Liver (tissue), 9 donors: Measurements from ENCODE around the gene UBE2E2. TPM values are rescaled to one million over a fixed set of nuclear protein-coding genes. Genes with fewer than 3 reads are reported as not detected.

Experiments used
- DNase-seq: peaks from one replicate; pipeline ENCODE4 v3.0.0-alpha.2; 2017; ENCODE audit warnings: low spot score
- H3K27ac ChIP-seq, 2 donors: one replicate each; pipeline ENCODE4 v1.7.0; 2013; ENCODE audit warnings: inconsistent platforms in 2 of 2, low read length in 2 of 2, control low read depth in 1 of 2, low read depth in 1 of 2, mild to moderate bottlenecking in 1 of 2
- H3K27me3 ChIP-seq, 4 donors: one replicate each; pipeline versions ENCODE4 v1.6.1 to v1.7.0; 2013; ENCODE audit warnings: low read length in 3 of 4, inconsistent platforms in 1 of 4, mild to moderate bottlenecking in 1 of 4, moderate library complexity in 1 of 4; ENCODE audit not compliant: control insufficient read depth in 4 of 4, insufficient read depth in 4 of 4
- H3K36me3 ChIP-seq, 4 donors: one replicate each; pipeline versions ENCODE4 v1.6.1 to v1.7.0; 2013; ENCODE audit warnings: low read length in 3 of 4, mild to moderate bottlenecking in 3 of 4, low read depth in 1 of 4, moderate library complexity in 1 of 4; ENCODE audit not compliant: control insufficient read depth in 4 of 4, insufficient read depth in 3 of 4
- H3K4me1 ChIP-seq, 4 donors: one replicate each; pipeline versions ENCODE4 v1.6.1 to v1.7.0; 2013; ENCODE audit warnings: low read length in 3 of 4, mild to moderate bottlenecking in 3 of 4, moderate library complexity in 1 of 4; ENCODE audit not compliant: control insufficient read depth in 4 of 4, insufficient read depth in 4 of 4
- H3K4me3 ChIP-seq, 3 donors: one replicate each; pipeline versions ENCODE4 v1.6.1 to v1.7.0; 2013; ENCODE audit warnings: low read length in 3 of 3, control low read depth in 1 of 3, low read depth in 1 of 3, mild to moderate bottlenecking in 1 of 3
- H3K9ac ChIP-seq, 2 donors: one replicate each; pipeline ENCODE4 v1.7.0; 2013; ENCODE audit warnings: low read length in 2 of 2, mild to moderate bottlenecking in 2 of 2, moderate library complexity in 2 of 2, control low read depth in 1 of 2, low read depth in 1 of 2
- H3K9me3 ChIP-seq, 4 donors: one replicate each; pipeline versions ENCODE4 v1.6.1 to v1.7.0; 2013; ENCODE audit warnings: low read length in 3 of 4; ENCODE audit not compliant: control insufficient read depth in 4 of 4
- CTCF ChIP-seq: fragments of 150-350 bp; IDR thresholded peaks from 2 replicates; pipeline ENCODE4 v1.5.1; 2017; ENCODE audit warnings: improper control_type of control experiment, low read depth, low read length; ENCODE audit not compliant: missing input control
- EGR1 ChIP-seq, 2 donors: IDR thresholded peaks; 2 replicates each; pipeline ENCODE4 v1.6.1; 2016 to 2018; ENCODE audit warnings: antibody characterized with exemption in 2 of 2, low read depth in 2 of 2
- FOXA1 ChIP-seq: IDR thresholded peaks from 2 replicates; pipeline ENCODE4 v1.6.1; 2016; ENCODE audit warnings: antibody characterized with exemption
- FOXA2 ChIP-seq: IDR thresholded peaks from 2 replicates; pipeline ENCODE4 v1.6.1; 2016; ENCODE audit warnings: antibody characterized with exemption
- GABPA ChIP-seq, 2 donors: IDR thresholded peaks in 1 of 2; conservative IDR thresholded peaks in 1 of 2; 2 replicates each; pipeline ENCODE4 v1.6.1; 2016; ENCODE audit warnings: antibody characterized with exemption in 2 of 2, mild to moderate bottlenecking in 1 of 2, moderate library complexity in 1 of 2
- HNF4A ChIP-seq, 2 donors: conservative IDR thresholded peaks; 2 replicates each; pipeline ENCODE4 v1.6.1; 2016; ENCODE audit warnings: antibody characterized with exemption in 2 of 2, mild to moderate bottlenecking in 2 of 2
- HNF4G ChIP-seq: IDR thresholded peaks from 2 replicates; pipeline ENCODE4 v1.6.1; 2016; ENCODE audit warnings: antibody characterized with exemption
- JUND ChIP-seq, 2 donors: IDR thresholded peaks; 2 replicates each; pipeline ENCODE4 v1.6.1; 2016; ENCODE audit warnings: antibody characterized with exemption in 2 of 2
- NR2F2 ChIP-seq: IDR thresholded peaks from 2 replicates; pipeline ENCODE4 v1.6.1; 2016; ENCODE audit warnings: antibody characterized with exemption
- RAD21 ChIP-seq, 2 donors: IDR thresholded peaks; 2 replicates each; pipeline ENCODE4 v1.6.1; 2016; ENCODE audit warnings: antibody characterized with exemption in 2 of 2, mild to moderate bottlenecking in 2 of 2
- RXRA ChIP-seq, 2 donors: IDR thresholded peaks; 2 replicates each; pipeline ENCODE4 v1.6.1; 2017 to 2018; ENCODE audit warnings: antibody characterized with exemption in 2 of 2, mild to moderate bottlenecking in 1 of 2
- SP1 ChIP-seq: IDR thresholded peaks from 2 replicates; pipeline ENCODE4 v1.6.1; 2018; ENCODE audit warnings: antibody characterized with exemption, mild to moderate bottlenecking
- YY1 ChIP-seq: IDR thresholded peaks from 2 replicates; pipeline ENCODE4 v1.6.1; 2016; ENCODE audit warnings: antibody characterized with exemption, mild to moderate bottlenecking
- ZBTB33 ChIP-seq: IDR thresholded peaks from 2 replicates; pipeline ENCODE4 v1.6.1; 2016; ENCODE audit warnings: antibody characterized with exemption
- WGBS: extraction: QIAGEN DNeasy Blood & Tissue Kit; methylation state at CpG from one replicate; pipeline ENCODE4 v1.1.7; 2013; 5-methylcytosine and 5-hydroxymethylcytosine counted together
- polyA plus RNA-seq, 2 donors: library from polyadenylated mRNA; stranded (reverse) in 1 of 2; unstranded in 1 of 2; fragments of 200-250 nt in 1 of 2; fragments of >200 nt in 1 of 2; fragmentation: Nextera tagmentation in 1 of 2; extraction: Ambion mirVana in 1 of 2; gene quantifications; one replicate each; pipeline versions ENCODE4 v1.2.1 to v1.2.3, GENCODE V29; 2013 to 2015
- total RNA-seq, 2 donors: library from RNA; depleted of rRNA; stranded (reverse); fragments of >200 nt; gene quantifications; one replicate each; pipeline ENCODE4 v1.2.3, GENCODE V29; 2014
- TF ChIP-seq, protein P1 (sequence below): IDR thresholded peaks from 2 replicates; pipeline ENCODE4 v1.6.1; 2016; ENCODE audit warnings: antibody characterized with exemption
- TF ChIP-seq, protein P2 (sequence below): IDR thresholded peaks from 2 replicates; pipeline ENCODE4 v1.6.1; 2016; ENCODE audit warnings: antibody characterized with exemption, mild to moderate bottlenecking
- TF ChIP-seq, protein P3 (sequence below): IDR thresholded peaks from 2 replicates; pipeline ENCODE4 v1.6.1; 2016; ENCODE audit warnings: antibody characterized with exemption
- donor health status: healthy.
- donor health status: healthy.
- donor health status: healthy.
- donor health status: healthy.
- donor health status: healthy.

The UBE2E2 gene
- total and polyA plus RNA-seq, 4 donors: 9.0 to 27.8 (median 16.8) TPM

DNA sequence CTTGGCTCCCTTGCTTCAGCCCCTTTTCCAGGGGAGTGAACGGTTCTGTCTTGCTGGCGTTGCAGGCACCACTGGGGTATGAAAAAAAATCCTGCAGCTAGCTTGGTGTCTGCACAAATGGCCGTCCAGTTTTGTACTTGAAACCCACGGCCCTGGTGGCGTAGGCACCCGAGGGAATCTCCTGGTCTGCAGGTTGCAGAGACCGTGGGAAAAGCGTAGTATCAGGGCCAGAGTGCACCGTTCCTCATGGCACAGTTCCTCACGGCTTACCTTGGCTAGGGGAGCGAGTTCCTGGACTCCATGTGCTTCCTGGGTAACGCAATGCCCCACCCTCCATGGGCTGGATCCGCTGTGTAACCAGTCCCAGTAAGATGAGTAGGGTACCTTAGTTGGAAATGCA is 214.9 kb downstream of the UBE2E2 start:
- Histone ChIP-seq H3K9ac (no peak overlapping the region), H3K4me3 (no peak overlapping the region), H3K4me1 (no peaks in the 10 kb centered on the region), H3K27ac (no peak overlapping the region), H3K27me3 (no peaks in the 10 kb centered on the region), H3K36me3 (no peaks in the 10 kb centered on the region), H3K9me3 (no peaks in the 10 kb centered on the region)
- DNase-seq: no peak
- WGBS: 95% methylated on average over 13 of the region's 13 CpGs
- TF ChIP-seq SP1 (no peak), NR2F2 (no peak), CTCF (no peak), HNF4G (no peak), HNF4A (conservative IDR thresholded peaks at IDR 0.05) (no peak), JUND (IDR thresholded peaks at IDR 0.05) (no peak), FOXA2 (no peak), RAD21 (IDR thresholded peaks at IDR 0.05) (no peak), YY1 (no peak), ZBTB33 (no peak), EGR1 (IDR thresholded peaks at IDR 0.05; ENCODE audit: low read depth in 2 of 2) (no peak), FOXA1 (no peak), GABPA (IDR thresholded peaks at IDR 0.05 in 1 of 2, conservative IDR thresholded peaks at IDR 0.05 in 1 of 2) (no peak), RXRA (IDR thresholded peaks at IDR 0.05) (no peak)
- TF ChIP-seq, protein P1, sequence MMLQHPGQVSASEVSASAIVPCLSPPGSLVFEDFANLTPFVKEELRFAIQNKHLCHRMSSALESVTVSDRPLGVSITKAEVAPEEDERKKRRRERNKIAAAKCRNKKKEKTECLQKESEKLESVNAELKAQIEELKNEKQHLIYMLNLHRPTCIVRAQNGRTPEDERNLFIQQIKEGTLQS: no peak
- TF ChIP-seq, protein P2, sequence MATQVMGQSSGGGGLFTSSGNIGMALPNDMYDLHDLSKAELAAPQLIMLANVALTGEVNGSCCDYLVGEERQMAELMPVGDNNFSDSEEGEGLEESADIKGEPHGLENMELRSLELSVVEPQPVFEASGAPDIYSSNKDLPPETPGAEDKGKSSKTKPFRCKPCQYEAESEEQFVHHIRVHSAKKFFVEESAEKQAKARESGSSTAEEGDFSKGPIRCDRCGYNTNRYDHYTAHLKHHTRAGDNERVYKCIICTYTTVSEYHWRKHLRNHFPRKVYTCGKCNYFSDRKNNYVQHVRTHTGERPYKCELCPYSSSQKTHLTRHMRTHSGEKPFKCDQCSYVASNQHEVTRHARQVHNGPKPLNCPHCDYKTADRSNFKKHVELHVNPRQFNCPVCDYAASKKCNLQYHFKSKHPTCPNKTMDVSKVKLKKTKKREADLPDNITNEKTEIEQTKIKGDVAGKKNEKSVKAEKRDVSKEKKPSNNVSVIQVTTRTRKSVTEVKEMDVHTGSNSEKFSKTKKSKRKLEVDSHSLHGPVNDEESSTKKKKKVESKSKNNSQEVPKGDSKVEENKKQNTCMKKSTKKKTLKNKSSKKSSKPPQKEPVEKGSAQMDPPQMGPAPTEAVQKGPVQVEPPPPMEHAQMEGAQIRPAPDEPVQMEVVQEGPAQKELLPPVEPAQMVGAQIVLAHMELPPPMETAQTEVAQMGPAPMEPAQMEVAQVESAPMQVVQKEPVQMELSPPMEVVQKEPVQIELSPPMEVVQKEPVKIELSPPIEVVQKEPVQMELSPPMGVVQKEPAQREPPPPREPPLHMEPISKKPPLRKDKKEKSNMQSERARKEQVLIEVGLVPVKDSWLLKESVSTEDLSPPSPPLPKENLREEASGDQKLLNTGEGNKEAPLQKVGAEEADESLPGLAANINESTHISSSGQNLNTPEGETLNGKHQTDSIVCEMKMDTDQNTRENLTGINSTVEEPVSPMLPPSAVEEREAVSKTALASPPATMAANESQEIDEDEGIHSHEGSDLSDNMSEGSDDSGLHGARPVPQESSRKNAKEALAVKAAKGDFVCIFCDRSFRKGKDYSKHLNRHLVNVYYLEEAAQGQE: no peak
- TF ChIP-seq, protein P3, sequence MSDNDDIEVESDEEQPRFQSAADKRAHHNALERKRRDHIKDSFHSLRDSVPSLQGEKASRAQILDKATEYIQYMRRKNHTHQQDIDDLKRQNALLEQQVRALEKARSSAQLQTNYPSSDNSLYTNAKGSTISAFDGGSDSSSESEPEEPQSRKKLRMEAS: no peak
